ENCODE data around the gene COL28A1.

The COL28A1 gene

DNA sequence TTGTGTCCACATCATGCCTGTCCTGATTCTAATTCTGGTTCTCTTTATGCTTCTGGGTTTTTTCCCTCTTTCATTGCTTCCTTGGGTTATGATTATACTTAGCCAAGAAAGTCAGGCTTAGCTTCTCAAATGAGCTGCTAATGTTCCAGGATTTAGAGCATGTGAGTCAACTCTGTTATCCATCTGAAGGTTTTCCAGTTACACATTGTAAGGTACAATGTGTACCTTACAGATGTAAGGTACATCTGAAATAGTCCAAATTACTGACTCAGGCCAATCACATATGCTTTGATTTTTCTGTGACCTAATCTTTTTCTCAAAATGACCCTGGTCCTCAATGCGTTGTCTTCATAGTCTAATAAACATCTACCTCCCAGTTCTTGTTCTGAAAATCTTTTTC is 17.7 kb upstream of the COL28A1 start:
- ATAC-seq (replicated peaks) = no peak
- no peak overlapping the region for H3K4me3 Mint-ChIP-seq
- H3K27ac Mint-ChIP-seq = no peak overlapping the region

GRCh38 chr7:7552199-7552598 is 16.5 kb upstream of the COL28A1 start:
- H3K4me1 Mint-ChIP-seq (ENCODE audit: low read depth in 2 of 2) = no peaks in the 10 kb centered on the region
- no peaks in the 10 kb centered on the region for H3K9me3 Mint-ChIP-seq
- no peak overlapping the region for H3K4me3 Mint-ChIP-seq
- no peak overlapping the region for H3K27ac Mint-ChIP-seq
- ATAC-seq (replicated peaks) = no peak
- no peak for DNase-seq
- peaks cover 0 to 18% of the 10 kb centered on the region in 2 donors for H3K27me3 Mint-ChIP-seq
- H3K36me3 Mint-ChIP-seq (ENCODE audit: insufficient read depth) = no peaks in the 10 kb centered on the region

More for the DNA sequence above, 17.7 kb upstream of the COL28A1 start:
- Mint-ChIP-seq H3K36me3 (ENCODE audit: insufficient read depth) (no peaks in the 10 kb centered on the region), H3K4me1 (ENCODE audit: low read depth in 2 of 2) (peaks cover 0 to 1% of the 10 kb centered on the region in 2 donors), H3K27me3 (peaks cover 6 to 23% of the 10 kb centered on the region in 2 donors), H3K9me3 (no peaks in the 10 kb centered on the region)
- DNase-seq = no peak

DNA sequence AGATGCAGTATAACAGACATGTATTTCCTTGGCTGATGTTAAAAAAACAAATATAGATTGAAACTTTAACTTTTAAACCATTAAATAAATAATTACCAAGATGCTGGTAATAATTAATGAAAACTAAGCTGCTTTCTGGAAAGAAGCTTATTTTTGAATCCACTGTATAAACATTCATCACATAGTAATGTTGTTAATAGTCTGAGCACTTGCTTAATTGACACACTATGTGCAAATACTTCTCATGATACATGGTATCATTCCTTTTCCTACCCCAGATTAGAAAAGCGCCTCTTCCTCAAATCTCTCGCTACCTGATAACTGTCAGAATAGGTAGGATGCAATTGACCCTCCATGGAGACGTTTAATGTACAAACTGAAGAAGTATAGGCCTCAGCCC is 15.0 kb upstream of the COL28A1 start:
- H3K27ac Mint-ChIP-seq = no peak overlapping the region

GRCh38 chr7:7548407-7548806 is 12.7 kb upstream of the COL28A1 start:
- Mint-ChIP-seq H3K9me3 (no peaks in the 10 kb centered on the region), H3K27me3 (peaks cover 0 to 7% of the 10 kb centered on the region in 2 donors), H3K27ac (no peak overlapping the region), H3K36me3 (ENCODE audit: insufficient read depth) (no peaks in the 10 kb centered on the region), H3K4me1 (ENCODE audit: low read depth in 2 of 2) (no peaks in the 10 kb centered on the region), H3K4me3 (no peak overlapping the region)
- DNase-seq (no peak), ATAC-seq (replicated peaks) (no peak)

More for the DNA sequence above, 15.0 kb upstream of the COL28A1 start:
- Mint-ChIP-seq H3K36me3 (ENCODE audit: insufficient read depth) (no peaks in the 10 kb centered on the region), H3K27me3 (peaks cover 0 to 10% of the 10 kb centered on the region in 2 donors), H3K9me3 (no peaks in the 10 kb centered on the region), H3K4me1 (ENCODE audit: low read depth in 2 of 2) (no peaks in the 10 kb centered on the region), H3K4me3 (no peak overlapping the region)
- no peak for ATAC-seq (replicated peaks)
- DNase-seq = no peak

GRCh38 chr7:7542251-7542835 is 6.7 kb upstream of the COL28A1 start:
- Mint-ChIP-seq H3K27me3 (peaks cover 0 to 6% of the 10 kb centered on the region in 2 donors), H3K9me3 (no peaks in the 10 kb centered on the region)

GRCh38 chr7:7539711-7540110 is 4.0 kb upstream of the COL28A1 start:
- no peaks in the 10 kb centered on the region for H3K36me3 Mint-ChIP-seq (ENCODE audit: insufficient read depth)
- no peak for ATAC-seq (replicated peaks)

More at GRCh38 chr7:7542251-7542835, 6.7 kb upstream of the COL28A1 start:
- Mint-ChIP-seq H3K4me1 (ENCODE audit: low read depth in 2 of 2) (no peaks in the 10 kb centered on the region), H3K36me3 (ENCODE audit: insufficient read depth) (no peaks in the 10 kb centered on the region), H3K4me3 (no peak overlapping the region), H3K27ac (no peak overlapping the region)
- DNase-seq (no peak), ATAC-seq (replicated peaks) (no peak)

GRCh38 chr7:7539152-7539551 is 3.5 kb upstream of the COL28A1 start:
- Mint-ChIP-seq H3K9me3 (no peaks in the 10 kb centered on the region), H3K36me3 (ENCODE audit: insufficient read depth) (no peaks in the 10 kb centered on the region), H3K4me1 (ENCODE audit: low read depth in 2 of 2) (no peaks in the 10 kb centered on the region), H3K27ac (peak overlapping the region in 1 of 2 donors; percentile 32), H3K4me3 (no peak overlapping the region), H3K27me3 (peaks cover 6 to 20% of the 10 kb centered on the region in 2 donors)
- no peak for ATAC-seq (replicated peaks)
- no peak for DNase-seq

More at GRCh38 chr7:7539711-7540110, 4.0 kb upstream of the COL28A1 start:
- no peaks in the 10 kb centered on the region for H3K9me3 Mint-ChIP-seq
- no peak for DNase-seq
- peaks cover 6 to 15% of the 10 kb centered on the region in 2 donors for H3K27me3 Mint-ChIP-seq
- H3K4me3 Mint-ChIP-seq = no peak overlapping the region
- H3K4me1 Mint-ChIP-seq (ENCODE audit: low read depth in 2 of 2) = no peaks in the 10 kb centered on the region
- no peak overlapping the region for H3K27ac Mint-ChIP-seq

DNA sequence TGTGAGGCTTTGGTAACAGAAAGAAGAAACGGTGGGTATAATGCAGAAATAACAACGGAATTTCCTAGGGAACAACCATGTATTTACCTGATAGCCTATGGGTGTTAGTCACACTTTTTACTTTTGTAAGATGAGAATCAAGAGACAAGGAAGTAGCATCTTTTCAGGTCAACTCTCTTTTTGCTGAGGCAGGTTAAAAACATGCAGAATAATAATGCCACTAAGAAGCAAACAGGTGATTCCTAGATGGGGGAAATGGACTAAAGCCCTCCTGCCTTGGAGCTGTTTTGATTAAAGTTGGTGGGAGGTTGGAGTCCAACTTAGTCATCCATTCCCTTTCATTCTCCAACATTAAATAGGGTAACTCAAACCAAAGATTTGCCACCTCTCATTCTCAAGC is 2.0 kb upstream of the COL28A1 start:
- Mint-ChIP-seq H3K27ac (no peak overlapping the region), H3K4me3 (no peak overlapping the region), H3K36me3 (ENCODE audit: insufficient read depth) (no peaks in the 10 kb centered on the region), H3K4me1 (ENCODE audit: low read depth in 2 of 2) (no peaks in the 10 kb centered on the region), H3K9me3 (no peaks in the 10 kb centered on the region), H3K27me3 (peaks cover 15 to 30% of the 10 kb centered on the region in 2 donors)
- ATAC-seq (replicated peaks) (no peak), DNase-seq (no peak)

- ATAC-seq (replicated peaks) (no peak), DNase-seq (no peak)
- Mint-ChIP-seq H3K36me3 (ENCODE audit: insufficient read depth) (no peaks in the 10 kb centered on the region), H3K27me3 (peaks cover 11 to 30% of the 10 kb centered on the region in 2 donors), H3K4me1 (ENCODE audit: low read depth in 2 of 2) (no peaks in the 10 kb centered on the region), H3K27ac (no peak overlapping the region), H3K4me3 (no peak overlapping the region), H3K9me3 (no peaks in the 10 kb centered on the region)
Measured at GRCh38 chr7:7536396-7537019, 835 bp upstream of the COL28A1 start.

- Mint-ChIP-seq H3K4me3 (no peak overlapping the region), H3K36me3 (ENCODE audit: insufficient read depth) (no peaks in the 10 kb centered on the region), H3K9me3 (no peaks in the 10 kb centered on the region), H3K27ac (no peak overlapping the region), H3K4me1 (ENCODE audit: low read depth in 2 of 2) (no peaks in the 10 kb centered on the region), H3K27me3 (peaks cover 11 to 30% of the 10 kb centered on the region in 2 donors)
- DNase-seq (no peak), ATAC-seq (replicated peaks) (no peak)
Measured at GRCh38 chr7:7533831-7534430, 1.7 kb downstream of the COL28A1 start.

DNA sequence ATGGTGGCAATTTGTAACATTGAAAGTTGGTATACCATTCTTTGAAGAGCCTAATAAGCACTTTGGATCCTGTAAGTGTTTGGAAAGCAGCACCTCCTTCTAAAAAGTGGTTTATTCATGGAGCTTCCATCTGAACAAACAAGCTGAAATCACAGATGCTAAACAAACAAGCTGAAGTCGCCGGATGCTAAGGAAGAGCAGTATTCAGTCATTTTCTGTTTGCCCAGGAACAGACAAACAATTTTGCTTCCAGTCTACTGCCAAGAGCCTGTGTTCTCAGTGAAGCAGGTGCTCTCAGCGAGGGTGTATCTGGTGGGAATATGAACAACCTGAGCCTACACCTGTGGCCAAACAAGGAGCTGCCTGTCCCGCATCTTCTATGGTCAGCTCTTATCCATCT is 6.3 kb downstream of the COL28A1 start:
- ATAC-seq (replicated peaks) (no peak), DNase-seq (no peak)
- peaks cover 20 to 22% of the 10 kb centered on the region in 2 donors for H3K27me3 Mint-ChIP-seq
- H3K9me3 Mint-ChIP-seq = no peaks in the 10 kb centered on the region
- no peak overlapping the region for H3K4me3 Mint-ChIP-seq
- no peaks in the 10 kb centered on the region for H3K36me3 Mint-ChIP-seq (ENCODE audit: insufficient read depth)
- H3K27ac Mint-ChIP-seq = no peak overlapping the region
- H3K4me1 Mint-ChIP-seq (ENCODE audit: low read depth in 2 of 2) = no peaks in the 10 kb centered on the region

DNA sequence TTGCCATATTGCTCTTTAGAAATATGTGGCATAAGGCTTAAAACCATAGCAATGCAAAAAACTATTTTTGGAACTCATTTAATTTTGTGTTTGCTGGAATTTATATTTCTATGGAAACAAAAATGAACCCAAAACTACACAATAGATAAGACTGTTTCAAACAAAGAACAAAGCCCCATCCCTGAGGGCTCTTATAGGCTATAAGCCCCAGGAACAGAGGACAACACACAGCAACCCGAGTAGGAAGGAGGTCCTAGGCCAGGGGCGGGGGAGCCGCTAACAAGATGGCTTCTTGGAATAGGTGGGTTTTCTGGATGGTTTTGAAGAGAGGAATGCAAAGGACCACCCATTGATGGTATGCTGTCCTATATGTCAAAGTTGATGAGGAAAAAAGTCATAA is 8.6 kb downstream of the COL28A1 start:
- Mint-ChIP-seq H3K36me3 (ENCODE audit: insufficient read depth) (no peaks in the 10 kb centered on the region), H3K4me3 (no peak overlapping the region), H3K27me3 (peaks cover 9 to 10% of the 10 kb centered on the region in 2 donors), H3K27ac (no peak overlapping the region), H3K9me3 (no peaks in the 10 kb centered on the region), H3K4me1 (ENCODE audit: low read depth in 2 of 2) (no peaks in the 10 kb centered on the region)
- ATAC-seq (replicated peaks) = no peak
- no peak for DNase-seq

DNA sequence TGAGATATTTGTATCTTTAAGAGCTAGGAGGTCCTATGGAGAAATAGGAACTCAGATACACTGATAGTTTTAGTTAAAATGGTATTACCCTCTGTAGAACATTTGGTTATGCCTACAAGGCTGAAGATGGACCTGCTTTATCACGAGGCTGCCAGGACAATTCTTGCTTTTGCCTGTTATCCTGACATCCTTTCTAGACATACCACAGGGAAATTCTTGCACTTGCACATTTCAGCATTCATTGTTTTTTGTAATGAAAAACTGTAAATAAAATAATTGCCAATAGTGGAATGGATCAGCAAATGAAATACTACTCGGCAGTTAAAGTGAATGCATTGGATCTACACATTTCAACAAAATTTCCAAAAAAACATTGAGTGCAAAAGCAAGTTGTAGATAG is 9.7 kb downstream of the COL28A1 start:
- Mint-ChIP-seq H3K4me3 (no peak overlapping the region), H3K4me1 (ENCODE audit: low read depth in 2 of 2) (no peaks in the 10 kb centered on the region), H3K27me3 (peaks cover 9 to 10% of the 10 kb centered on the region in 2 donors), H3K36me3 (ENCODE audit: insufficient read depth) (no peaks in the 10 kb centered on the region), H3K27ac (no peak overlapping the region), H3K9me3 (no peaks in the 10 kb centered on the region)
- ATAC-seq (replicated peaks) = no peak
- DNase-seq = no peak

DNA sequence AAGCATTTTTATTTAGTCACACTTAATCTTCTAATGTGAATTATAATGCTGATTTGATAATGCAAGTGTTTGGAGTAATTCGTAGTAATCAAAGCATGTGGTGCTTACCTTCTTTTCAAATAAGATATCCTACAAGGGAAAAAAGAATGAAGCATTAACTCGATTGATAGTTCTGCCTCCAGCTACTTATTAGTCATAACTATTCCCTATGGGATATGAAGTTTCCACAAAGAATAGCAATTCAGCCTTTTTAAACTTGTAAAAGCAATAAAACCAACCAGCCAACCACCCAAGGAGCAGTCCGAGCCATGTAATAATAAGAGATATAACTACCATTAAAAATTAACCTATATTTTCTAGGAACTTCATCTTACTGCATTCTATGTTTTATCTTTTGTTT is 11.6 kb downstream of the COL28A1 start:
- Mint-ChIP-seq H3K4me3 (no peak overlapping the region), H3K9me3 (no peaks in the 10 kb centered on the region), H3K36me3 (ENCODE audit: insufficient read depth) (no peaks in the 10 kb centered on the region), H3K4me1 (ENCODE audit: low read depth in 2 of 2) (no peaks in the 10 kb centered on the region), H3K27me3 (peaks cover 9 to 10% of the 10 kb centered on the region in 2 donors), H3K27ac (no peak overlapping the region)
- no peak for ATAC-seq (replicated peaks)
- no peak for DNase-seq
